ENCODE measurements around the gene PCDHB14. TPM values are rescaled to one million over a fixed set of nuclear protein-coding genes. Genes with fewer than 3 reads are reported as not detected.

The PCDHB14 gene
- polyA plus RNA-seq, 4 donors = 0.81 to 1.5 TPM; not detected in 2

DNA sequence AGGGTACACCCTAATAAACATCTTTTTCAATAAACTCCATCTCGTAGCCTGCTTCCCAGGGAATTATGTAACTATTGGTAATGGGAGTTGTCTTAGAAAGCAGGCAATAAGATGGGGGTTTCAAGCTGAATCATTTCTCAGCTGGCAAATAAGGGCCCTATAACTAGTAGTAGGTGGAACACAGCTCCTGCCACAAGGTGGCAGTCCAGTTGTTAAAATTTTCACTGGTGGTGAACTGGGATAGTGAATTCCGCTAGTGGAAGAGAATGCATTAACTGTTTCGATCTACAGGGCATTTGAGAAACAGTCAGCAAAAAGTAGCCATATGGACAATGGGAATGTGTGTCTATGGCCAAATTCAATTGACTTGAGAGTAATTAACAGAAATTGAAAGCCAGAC lies 49.8 kb downstream of the PCDHB14 start:
- Histone ChIP-seq H3K27ac (ENCODE audit: low read depth in 1 of 3, low read length in 2 of 3) (no peak overlapping the region), H3K27me3 (ENCODE audit: control insufficient read depth in 3 of 3, insufficient read depth in 3 of 3, low read length in 3 of 3) (no peaks in the 10 kb centered on the region), H3K4me3 (ENCODE audit: low read depth in 1 of 3, low read length in 3 of 3) (no peak overlapping the region), H3K4me1 (ENCODE audit: control insufficient read depth in 3 of 3, insufficient read depth in 2 of 3, low read depth in 1 of 3, low read length in 2 of 3) (no peaks in the 10 kb centered on the region), H3K36me3 (ENCODE audit: control insufficient read depth in 3 of 3, insufficient read depth in 2 of 3, low read depth in 1 of 3, low read length in 3 of 3) (no peaks in the 10 kb centered on the region), H3K9me3 (ENCODE audit: control insufficient read depth in 2 of 2, insufficient read depth in 1 of 2, low read depth in 1 of 2, low read length in 1 of 2) (peaks cover 3 to 72% of the 10 kb centered on the region in 2 donors)
- no peak for DNase-seq
- FAIRE-seq = no peak
- 57 to 62% (median 58%) methylated on average over 3 of the region's 3 CpGs for WGBS, 3 donors

Other genes with a start within 250 kb of the PCDHB14 start
- gene PCDHB1, start 172.0 kb upstream of the PCDHB14 start, polyA plus RNA-seq = under 1 TPM in 2 of 4 donors, not detected in 2; 0.03 to 0.04 TPM
- gene PCDHB2, start 128.7 kb upstream of the PCDHB14 start, polyA plus RNA-seq = under 1 TPM in 3 of 4 donors, not detected in 1; 0.27 to 0.98 (median 0.72) TPM
- gene PCDHB3, start 122.9 kb upstream of the PCDHB14 start, polyA plus RNA-seq = under 1 TPM in 2 of 4 donors, not detected in 2; 0.31 to 0.68 TPM
- under 1 TPM in 2 of 4 donors, not detected in 2; 0.64 to 0.96 TPM for gene PCDHB4, start 101.5 kb upstream of the PCDHB14 start, polyA plus RNA-seq
- under 1 TPM in 2 of 4 donors, not detected in 2; 0.91 to 0.99 TPM for gene PCDHB5, start 88.1 kb upstream of the PCDHB14 start, polyA plus RNA-seq
- gene PCDHB6, start 73.3 kb upstream of the PCDHB14 start, polyA plus RNA-seq = under 1 TPM in 2 of 4 donors, not detected in 2; 0.13 to 0.52 TPM
- gene PCDHB7, start 50.7 kb upstream of the PCDHB14 start, polyA plus RNA-seq = 1 to 10 TPM in 1 of 4 donors, under 1 TPM in 2, not detected in 1; 0.27 to 1.1 (median 0.36) TPM
- gene PCDHB8, start 45.6 kb upstream of the PCDHB14 start, polyA plus RNA-seq = under 1 TPM in 2 of 4 donors, not detected in 2; 0.18 to 0.49 TPM
- under 1 TPM in 2 of 4 donors, not detected in 2; 0.37 to 0.65 TPM for gene PCDHB16, start 41.0 kb upstream of the PCDHB14 start, polyA plus RNA-seq
- under 1 TPM in 2 of 4 donors, not detected in 2; 0.34 to 0.44 TPM for gene PCDHB9, start 36.2 kb upstream of the PCDHB14 start, polyA plus RNA-seq
- gene PCDHB10, start 31.0 kb upstream of the PCDHB14 start, polyA plus RNA-seq = 1 to 10 TPM in 2 of 4 donors, not detected in 2; 1.1 to 1.3 TPM
- under 1 TPM in 2 of 4 donors, not detected in 2; 0.27 to 0.65 TPM for gene PCDHB11, start 23.7 kb upstream of the PCDHB14 start, polyA plus RNA-seq
- under 1 TPM in 2 of 4 donors, not detected in 2; 0.46 to 0.71 TPM for gene PCDHB12, start 14.6 kb upstream of the PCDHB14 start, polyA plus RNA-seq
- gene PCDHB13, start 9.4 kb upstream of the PCDHB14 start, polyA plus RNA-seq = under 1 TPM in 2 of 4 donors, not detected in 2; 0.49 to 0.71 TPM
- 1 to 10 TPM in 2 of 4 donors, under 1 TPM in 2; 0.22 to 1.7 (median 0.65) TPM for gene PCDHB15, start 22.1 kb downstream of the PCDHB14 start, polyA plus RNA-seq
- gene SLC25A2, start 80.7 kb downstream of the PCDHB14 start, polyA plus RNA-seq = under 1 TPM in 3 of 4 donors, not detected in 1; 0.12 to 0.45 (median 0.15) TPM
- 10 to 100 TPM; 58.8 to 91.9 (median 66.1) TPM for gene TAF7, start 97.4 kb downstream of the PCDHB14 start, polyA plus RNA-seq
- under 1 TPM in 3 of 4 donors, not detected in 1; 0.10 to 0.27 (median 0.13) TPM for gene PCDHGA1, start 107.2 kb downstream of the PCDHB14 start, polyA plus RNA-seq
- gene PCDHGA2, start 115.4 kb downstream of the PCDHB14 start, polyA plus RNA-seq = under 1 TPM in 3 of 4 donors, not detected in 1; 0.27 to 0.81 (median 0.64) TPM
- gene PCDHGA3, start 120.5 kb downstream of the PCDHB14 start, polyA plus RNA-seq = under 1 TPM in 2 of 4 donors, not detected in 2; 0.24 to 0.49 TPM
- under 1 TPM in 2 of 4 donors, not detected in 2; 0.19 to 0.21 TPM for gene PCDHGB1, start 126.8 kb downstream of the PCDHB14 start, polyA plus RNA-seq
- gene PCDHGA4, start 131.7 kb downstream of the PCDHB14 start, polyA plus RNA-seq = under 1 TPM in 2 of 4 donors, not detected in 2; 0.31 to 0.43 TPM
- under 1 TPM in 2 of 4 donors, not detected in 2; 0.37 to 0.68 TPM for gene PCDHGB2, start 136.7 kb downstream of the PCDHB14 start, polyA plus RNA-seq
- under 1 TPM in 2 of 4 donors, not detected in 2; 0.43 to 0.68 TPM for gene PCDHGA5, start 140.8 kb downstream of the PCDHB14 start, polyA plus RNA-seq
- under 1 TPM in 2 of 4 donors, not detected in 2; 0.31 to 0.43 TPM for gene PCDHGB3, start 146.9 kb downstream of the PCDHB14 start, polyA plus RNA-seq
- 1 to 10 TPM in 1 of 4 donors, under 1 TPM in 1, not detected in 2; 0.72 to 1.0 TPM for gene PCDHGA6, start 150.5 kb downstream of the PCDHB14 start, polyA plus RNA-seq
- gene PCDHGA7, start 159.4 kb downstream of the PCDHB14 start, polyA plus RNA-seq = under 1 TPM in 2 of 4 donors, not detected in 2; 0.30 to 0.32 TPM
- under 1 TPM in 2 of 4 donors, not detected in 2; 0.75 to 0.77 TPM for gene PCDHGB4, start 164.4 kb downstream of the PCDHB14 start, polyA plus RNA-seq
- gene PCDHGA8, start 169.3 kb downstream of the PCDHB14 start, polyA plus RNA-seq = under 1 TPM in 2 of 4 donors, not detected in 2; 0.10 to 0.15 TPM
- 1 to 10 TPM in 2 of 4 donors, under 1 TPM in 1, not detected in 1; 0.27 to 1.6 (median 1.2) TPM for gene PCDHGB5, start 174.6 kb downstream of the PCDHB14 start, polyA plus RNA-seq
- gene PCDHGA9, start 179.4 kb downstream of the PCDHB14 start, polyA plus RNA-seq = 1 to 10 TPM in 1 of 4 donors, under 1 TPM in 1, not detected in 2; 0.75 to 1.0 TPM
- 1 to 10 TPM in 2 of 4 donors, not detected in 2; 1.3 to 1.4 TPM for gene PCDHGB6, start 184.7 kb downstream of the PCDHB14 start, polyA plus RNA-seq
- 1 to 10 TPM in 2 of 4 donors, under 1 TPM in 1, not detected in 1; 0.27 to 2.2 (median 1.2) TPM for gene PCDHGA10, start 189.6 kb downstream of the PCDHB14 start, polyA plus RNA-seq
- gene PCDHGB7, start 194.3 kb downstream of the PCDHB14 start, polyA plus RNA-seq = 1 to 10 TPM in 2 of 4 donors, not detected in 2; 1.8 to 2.8 TPM
- gene PCDHGA11, start 197.7 kb downstream of the PCDHB14 start, polyA plus RNA-seq = 1 to 10 TPM in 1 of 4 donors, under 1 TPM in 1, not detected in 2; 0.81 to 1.0 TPM
- gene PCDHGA12, start 207.2 kb downstream of the PCDHB14 start, polyA plus RNA-seq = 1 to 10 TPM in 1 of 4 donors, under 1 TPM in 2, not detected in 1; 0.41 to 1.5 (median 0.54) TPM

Data from small intestine (tissue), 7 donors.